CD4-positive, alpha-beta T cell treated with Interleukin-4 for 4 hours (primary cell): ENCODE measurements around the gene FAM184A.
"Not testable (repeated sequence)": the region's sequence is repeated elsewhere in the genome, so short reads cannot be mapped to it uniquely, and the experiment has no call there.

ENCODE experiments used
- DNase-seq: peaks from one replicate; pipeline ENCODE4 v3.0.0-alpha.2; 2020

FAM184A gene

DNA sequence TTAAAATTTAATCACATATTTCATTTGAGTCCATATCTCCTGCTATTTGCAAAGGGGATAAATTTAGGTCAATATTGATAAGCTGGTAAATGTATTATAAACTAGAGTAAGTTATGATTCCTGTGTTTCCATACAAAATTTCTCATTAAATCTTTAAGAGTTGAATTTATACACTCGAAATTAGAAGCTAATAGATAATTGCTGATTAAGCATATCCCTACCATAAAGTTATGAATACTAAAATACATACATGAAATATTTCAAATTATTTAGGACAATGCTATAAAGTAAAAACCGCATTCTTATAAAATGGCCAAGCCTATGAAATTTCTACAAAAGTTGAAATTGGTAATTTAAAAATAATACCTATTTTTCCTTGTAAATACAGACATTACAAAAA is 71.5 kb downstream of the FAM184A start:
- no peak for DNase-seq

DNA sequence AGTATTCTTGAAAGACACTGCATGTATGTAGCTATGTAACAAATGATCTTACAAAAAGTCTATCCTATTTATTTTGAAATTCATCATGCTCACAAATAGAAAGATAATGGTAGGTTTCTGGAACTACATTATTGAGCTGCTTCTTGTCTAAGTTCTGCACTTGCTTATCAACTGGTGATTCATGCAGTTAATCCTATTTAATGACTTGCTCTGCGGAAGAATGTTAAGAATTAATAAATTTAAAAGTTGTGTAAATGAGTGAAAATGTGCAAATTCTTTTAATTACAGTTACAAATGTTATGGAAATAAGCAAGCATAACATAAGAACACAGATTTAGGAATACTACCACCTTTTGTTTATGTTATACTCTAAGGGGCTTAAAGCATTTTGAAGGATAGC is 76.4 kb downstream of the FAM184A start:
- no peak for DNase-seq

DNA sequence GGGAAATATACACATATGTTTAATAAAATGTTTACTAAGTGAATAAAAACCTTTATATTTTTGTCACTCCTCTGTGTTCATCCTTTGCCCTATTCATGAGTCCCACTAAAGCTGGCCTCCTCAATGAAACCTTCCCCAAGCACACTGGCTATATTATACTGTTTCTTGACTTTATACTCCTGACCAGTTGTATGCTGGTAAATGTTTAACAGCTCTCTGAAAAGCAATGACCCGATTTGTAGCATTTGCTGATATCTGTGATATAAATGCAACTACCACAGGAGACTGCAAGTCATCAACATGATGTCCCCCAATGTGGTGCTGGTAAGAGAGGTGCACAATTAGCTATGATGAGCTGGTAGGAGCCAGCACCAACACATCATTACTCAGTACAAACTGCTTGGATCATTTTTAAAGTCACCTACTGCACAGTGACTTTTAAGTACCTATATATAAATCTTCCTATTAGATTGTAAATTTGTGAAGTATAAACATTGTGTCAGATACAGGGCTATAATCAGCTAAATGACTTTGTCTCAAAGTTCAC is 78.9 kb downstream of the FAM184A start:
- no peak for DNase-seq

DNA sequence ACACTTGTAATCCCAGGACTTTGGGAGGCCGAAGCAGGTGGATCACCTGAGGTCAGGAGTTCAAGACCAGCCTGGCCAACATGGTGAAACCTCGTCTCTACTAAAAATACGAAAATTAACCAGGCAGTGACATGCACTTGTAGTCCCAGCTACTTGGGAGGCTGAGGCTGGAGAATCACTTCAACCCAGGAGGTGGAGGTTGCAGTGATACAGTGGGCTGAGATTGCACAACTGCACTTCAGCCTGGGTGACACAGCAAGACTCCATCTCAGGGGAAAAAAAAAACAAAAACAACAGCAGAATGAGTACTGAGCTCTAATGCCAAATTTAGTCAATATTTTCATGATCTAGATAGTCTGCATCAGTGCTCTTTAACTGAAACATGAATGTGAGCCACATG is 81.0 kb downstream of the FAM184A start:
- not testable (repeated sequence) for DNase-seq

DNA sequence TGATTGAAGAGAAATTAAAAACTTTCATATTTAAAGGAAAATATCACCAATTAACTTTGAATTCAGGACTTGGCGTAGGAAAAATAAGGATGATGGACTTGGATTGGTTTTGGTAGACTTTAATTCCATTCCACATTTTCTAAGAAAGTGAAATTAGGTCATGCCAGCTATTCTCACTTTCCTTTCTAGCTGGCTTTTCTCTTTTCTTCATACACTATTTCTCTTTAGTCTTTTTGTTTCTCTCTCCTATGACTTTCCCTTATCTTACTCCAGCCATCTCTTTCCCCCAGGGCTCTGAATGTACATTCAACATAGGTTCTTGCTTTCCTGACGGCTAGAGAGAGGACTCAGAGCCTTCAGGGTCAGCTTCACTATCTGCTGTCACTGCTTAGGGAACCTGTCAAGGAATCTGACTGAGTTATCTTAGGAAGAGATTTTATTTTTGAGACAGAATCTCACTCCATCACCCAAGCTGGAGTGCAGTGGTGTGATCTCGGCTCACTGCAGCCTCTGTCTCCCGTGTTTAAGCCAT is 82.1 kb downstream of the FAM184A start:
- no peak for DNase-seq

DNA sequence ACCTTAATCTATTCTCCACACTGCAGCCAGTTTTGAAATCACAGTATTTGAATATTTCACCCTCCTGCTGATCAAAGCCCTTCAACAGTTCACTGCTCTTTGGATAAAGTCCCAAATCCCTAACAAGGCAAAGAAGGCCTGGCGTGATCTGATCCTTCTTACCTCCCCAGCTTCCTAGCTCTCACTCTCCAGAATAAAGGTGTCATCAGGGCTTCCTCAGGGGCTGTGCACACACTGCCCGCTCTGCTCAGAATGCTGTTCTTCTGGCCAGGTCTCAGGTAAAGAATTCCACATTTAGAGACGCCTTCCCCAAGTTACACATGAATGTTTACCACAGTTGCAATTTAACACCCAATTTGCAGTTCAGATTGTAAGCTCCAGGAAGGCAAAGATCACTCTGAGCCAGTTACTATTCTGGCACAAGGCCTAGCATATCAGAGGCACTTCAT is 84.6 kb downstream of the FAM184A start:
- DNase-seq = no peak

DNA sequence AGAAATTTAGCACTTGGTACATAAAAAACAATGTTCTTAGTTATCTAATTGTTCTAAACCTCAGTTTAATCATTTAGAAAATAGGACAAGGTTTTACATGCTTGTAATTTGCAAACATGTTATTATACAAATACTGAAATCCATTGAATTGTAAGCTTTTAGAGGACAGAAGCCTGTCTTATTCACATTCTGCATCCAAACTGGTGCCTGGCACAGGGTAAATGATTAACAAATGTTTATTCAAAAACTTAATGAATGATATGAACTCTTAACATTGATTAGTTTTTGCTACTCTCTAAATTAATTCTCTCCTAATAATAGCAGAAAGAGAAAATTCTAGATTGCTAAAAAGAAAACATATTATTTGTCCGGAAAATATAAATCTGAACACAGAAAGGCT is 85.1 kb downstream of the FAM184A start:
- DNase-seq = no peak

DNA sequence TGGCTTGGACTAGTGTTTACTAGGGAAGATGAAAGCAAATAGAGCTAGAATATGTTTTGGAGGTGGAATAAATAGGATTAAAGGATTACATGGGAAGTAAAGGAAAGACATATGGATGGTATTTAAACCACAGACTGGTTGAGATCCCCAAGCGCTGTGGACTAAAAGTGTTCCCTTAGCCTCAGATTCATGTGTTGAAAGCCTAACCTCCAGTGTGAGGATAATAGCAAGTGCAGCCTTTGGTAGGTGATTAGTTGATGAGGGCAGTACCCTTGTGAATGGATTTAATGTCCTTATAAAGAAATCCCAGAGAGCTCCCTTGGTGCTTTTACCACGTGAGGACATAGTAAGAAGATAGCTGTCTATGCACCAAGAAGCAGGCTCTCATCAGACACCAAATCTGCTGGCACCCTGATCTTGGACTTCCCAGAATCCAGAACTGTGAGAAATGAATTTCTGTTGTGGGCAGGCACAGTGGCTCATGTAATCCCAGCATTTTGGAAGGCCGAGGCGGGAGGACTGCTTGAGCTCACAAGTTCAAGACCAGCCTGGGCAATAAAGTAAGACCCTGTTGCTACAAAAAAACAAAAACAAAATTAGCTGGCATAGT is 86.2 kb downstream of the FAM184A start:
- DNase-seq = no peak

DNA sequence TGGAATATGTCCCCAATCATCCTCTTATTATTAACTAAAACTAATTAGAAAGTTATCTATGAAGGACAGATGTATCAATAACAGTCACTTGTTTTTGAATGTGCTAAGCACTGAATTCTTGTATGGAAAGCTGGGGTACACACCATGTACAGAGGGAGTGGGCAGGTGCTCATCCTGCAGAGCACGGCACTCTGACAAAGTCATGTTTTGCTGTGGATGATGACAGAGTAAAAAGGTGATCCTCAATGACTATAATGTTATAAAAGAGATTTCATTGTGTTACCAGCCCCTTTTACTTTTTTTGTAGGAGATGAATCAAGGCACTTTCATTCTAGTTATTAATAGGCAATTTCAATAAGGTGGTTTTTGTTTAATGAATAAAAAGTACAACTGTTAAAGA is 92.2 kb downstream of the FAM184A start:
- no peak for DNase-seq

DNA sequence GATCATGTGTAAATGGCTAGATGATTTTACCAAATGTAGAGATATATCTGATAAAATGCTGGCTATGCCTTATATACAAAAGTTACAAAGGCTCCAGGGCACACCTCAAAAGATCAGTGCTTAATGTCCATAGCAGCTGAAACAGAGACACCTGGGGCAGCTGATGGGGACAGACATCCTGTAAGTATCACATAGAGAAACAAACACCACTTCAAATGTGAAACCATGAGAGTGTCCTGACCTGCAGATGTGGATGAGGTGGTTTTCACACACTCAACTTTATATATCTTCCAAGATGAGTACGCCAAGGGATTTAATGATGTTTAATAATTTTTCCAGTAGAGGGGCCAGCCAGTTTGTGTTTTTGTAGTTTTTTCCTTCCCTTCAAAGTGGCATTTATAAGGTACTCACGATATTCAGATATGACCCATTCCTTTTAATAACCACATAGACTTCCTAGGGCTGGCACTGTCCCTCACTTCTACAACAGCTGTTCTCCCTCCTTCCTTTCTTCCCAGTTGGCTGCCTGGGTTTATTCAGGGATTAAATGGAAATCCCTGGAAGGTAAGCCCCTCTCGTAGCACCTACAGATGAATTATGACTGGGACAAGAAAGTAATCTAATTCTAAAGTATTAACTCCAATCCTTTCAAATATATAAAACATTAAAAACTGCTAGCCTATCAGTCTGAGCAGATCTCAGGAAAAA is 93.2 kb downstream of the FAM184A start:
- no peak for DNase-seq

DNA sequence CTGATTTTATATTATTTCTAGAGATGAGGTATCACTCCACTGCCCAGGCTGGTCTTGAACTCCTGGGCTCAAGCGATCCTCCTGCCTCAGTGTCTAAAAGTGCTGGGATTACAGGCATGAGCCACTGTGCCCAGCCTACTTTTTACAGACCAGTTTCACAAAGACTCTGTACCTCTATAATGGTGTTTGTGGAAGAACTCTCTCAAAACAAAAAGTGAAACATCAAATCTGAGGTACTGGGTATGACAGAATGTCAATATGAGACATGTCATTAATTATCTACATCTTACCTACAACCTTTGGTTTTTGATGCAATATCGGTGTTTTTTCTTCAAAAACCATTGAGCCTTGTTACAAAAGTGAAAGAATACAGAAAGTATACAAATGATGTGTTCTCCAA is 94.1 kb downstream of the FAM184A start:
- DNase-seq = no peak

DNA sequence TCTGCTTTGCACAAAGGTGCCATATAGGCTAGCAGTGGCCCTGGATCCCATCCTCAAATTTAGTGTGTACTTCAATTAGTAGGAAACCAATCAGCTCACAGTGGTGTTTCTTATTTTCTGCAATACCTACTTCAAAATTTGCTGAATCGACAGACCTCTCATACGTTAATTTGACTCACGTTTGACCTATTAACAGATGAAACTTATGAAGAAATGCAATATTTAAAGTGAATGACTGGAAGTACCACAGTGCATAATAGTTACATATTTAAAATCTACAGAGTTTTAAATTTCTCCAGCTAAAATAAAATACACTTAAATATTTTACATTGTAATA is 95.9 kb downstream of the FAM184A start:
- DNase-seq = no peak

DNA sequence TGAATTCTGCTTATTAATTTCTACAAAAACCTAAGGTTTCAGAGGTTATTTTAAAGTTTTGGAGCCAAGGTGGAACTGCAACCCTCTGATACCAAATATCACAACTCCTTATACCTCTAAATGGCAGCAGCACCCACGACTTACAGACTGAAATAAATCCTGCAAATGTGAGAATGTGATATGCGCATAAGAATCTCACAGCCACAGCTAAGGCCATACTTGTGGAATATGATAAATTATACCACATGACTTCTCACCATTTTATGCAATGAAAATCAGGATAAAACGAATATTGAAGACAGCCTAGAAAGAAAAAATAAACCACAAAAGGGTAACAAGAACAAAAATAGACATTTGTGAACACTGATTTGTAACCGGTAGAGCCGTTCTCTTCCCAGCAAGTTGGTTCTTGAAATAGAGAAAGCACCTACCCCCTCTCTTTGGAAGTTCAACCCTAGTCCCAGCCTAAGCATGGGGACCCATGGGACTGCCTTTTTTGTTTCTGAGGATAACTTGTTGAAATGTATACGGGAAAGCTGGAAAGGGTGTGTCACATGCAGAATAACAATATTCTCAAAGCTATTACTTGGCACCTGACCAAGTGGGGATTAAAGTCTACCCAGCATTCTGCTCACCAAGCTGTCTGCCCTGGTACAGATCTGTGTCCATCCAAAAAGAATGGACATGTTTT is 96.4 kb downstream of the FAM184A start:
- DNase-seq = no peak

DNA sequence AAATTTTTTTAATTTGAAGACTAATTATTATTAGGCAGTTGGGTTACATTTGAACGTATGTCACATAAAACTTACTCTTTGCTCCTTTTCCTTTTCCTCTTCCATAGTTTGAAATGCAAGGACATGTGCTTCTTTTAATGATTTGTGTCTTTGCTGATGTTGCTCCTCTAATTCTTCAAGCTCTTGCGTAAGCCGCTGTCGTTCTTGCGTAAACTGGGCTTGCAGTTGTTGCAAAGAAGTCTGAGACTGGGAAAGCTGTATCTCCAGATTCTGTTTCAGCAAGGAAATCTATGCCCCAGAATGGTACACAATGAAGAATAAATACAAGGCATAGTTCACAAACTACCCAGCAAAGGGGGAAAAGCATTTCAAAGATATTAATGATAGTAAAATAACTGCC is 98.4 kb downstream of the FAM184A start:
- no peak for DNase-seq

DNA sequence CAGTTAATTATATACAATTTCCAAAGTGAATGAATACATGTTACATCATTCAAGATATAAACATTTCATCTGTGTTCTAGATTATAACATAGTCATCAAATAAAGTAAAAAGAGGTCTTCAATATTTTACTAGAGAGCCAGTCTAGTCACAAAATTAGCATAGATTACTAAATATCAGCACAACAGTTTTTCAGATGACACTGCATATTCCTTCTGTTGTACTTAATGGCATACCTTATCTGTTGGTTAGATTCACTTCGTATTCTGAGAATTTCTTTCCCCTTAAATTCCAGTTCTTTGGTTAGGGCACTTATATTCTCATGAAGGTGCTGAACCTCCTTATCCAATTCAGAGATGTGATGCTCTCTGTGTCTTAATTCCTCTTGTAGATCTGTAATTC is 103.7 kb downstream of the FAM184A start:
- no peak for DNase-seq

DNA sequence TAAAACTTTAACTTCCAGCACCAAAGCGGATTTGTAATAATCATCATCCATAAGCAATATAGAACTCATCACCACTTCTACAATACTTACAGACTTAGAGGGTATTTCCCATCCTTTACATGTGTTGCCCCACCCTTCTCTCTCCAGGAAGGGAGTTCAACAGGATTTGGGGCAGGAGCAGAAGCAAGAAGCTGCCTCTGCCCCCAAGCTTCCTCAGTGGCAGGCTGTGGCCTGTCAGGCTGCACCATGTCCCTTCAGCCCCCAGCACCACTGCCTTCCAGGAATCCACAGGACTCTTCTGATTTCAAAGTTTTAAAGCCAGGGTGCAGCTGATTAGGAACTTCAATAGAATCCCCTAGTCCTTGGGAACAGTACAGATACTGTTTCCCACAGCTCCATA is 106.8 kb downstream of the FAM184A start:
- no peak for DNase-seq

DNA sequence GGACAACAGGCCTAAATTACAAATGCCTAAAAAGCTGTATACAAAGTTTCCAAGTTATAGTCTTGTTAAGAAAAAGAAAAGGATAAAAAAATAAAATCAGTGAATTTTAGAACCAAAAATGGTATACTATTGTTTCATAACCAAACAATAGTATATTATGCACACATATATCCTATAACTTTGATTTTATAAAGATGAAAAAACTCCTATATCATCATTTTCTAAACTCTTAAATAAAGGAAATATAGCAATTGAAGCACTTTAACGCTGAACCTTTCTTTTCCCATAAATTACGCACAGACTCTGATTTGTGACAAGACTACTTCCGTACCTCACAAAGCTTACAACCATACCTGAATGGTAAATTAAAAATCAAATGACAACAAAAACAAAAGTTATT is 107.6 kb downstream of the FAM184A start:
- DNase-seq = no peak

DNA sequence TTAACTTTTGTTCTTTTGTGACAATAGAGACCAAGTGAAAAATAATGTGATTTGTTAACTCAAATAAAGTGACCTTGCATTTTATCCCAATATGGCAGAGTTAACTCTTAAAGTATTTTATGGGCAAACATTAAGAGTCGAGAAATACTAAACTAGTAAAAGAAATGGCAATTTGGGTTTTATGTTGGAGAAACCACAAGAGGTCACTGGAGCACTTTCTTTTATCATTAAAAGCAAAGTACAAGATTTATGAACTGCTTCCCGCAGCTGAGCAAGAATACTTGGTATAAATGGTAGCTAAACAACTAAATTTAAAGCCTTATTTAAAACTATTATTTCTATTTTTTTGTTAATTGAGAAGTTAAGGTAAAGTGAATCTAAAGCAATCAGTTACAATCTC is 110.0 kb downstream of the FAM184A start:
- no peak for DNase-seq

DNA sequence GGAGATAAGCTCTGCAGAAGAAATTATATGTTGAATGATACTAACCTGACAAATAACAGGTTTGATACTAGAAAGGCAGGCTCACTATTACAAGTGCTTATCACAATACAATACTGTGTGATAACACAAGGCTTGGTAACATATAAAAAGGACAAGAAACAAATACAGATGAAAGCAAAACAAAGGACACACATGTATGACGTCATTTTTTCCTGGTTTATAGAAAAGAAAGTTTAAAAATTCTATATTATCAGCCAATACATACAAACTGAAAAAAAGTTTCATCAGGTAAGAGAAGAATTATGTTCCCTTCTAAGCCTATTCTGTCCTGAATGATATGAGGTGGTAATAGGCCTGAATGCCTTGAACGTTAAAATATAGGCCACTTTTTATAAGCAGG is 111.2 kb downstream of the FAM184A start:
- no peak for DNase-seq

DNA sequence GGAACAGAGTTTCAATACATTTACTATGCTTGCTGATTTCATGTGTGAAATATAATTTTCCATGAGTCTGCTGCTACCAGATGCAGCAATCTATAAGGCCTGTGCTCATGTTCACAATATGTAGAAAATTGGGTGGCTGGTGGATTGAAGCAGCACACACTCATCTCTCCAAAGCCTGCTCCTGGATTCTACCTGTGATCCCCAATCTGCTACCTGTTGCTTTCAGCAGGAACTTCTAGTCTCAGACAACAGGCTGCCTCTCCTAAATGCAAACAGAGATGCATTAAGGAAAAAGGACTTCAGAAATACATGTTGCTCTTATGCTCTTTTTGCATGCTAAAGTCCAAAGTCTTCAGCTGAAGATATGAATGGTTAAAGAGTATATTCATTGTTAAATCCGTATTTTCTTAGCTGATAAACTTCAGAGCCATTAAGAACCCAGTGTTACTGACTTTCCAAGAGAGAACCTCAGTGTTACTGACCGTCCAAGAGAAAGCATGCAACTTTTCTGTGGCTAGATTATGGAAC is 112.6 kb downstream of the FAM184A start:
- no peak for DNase-seq

DNA sequence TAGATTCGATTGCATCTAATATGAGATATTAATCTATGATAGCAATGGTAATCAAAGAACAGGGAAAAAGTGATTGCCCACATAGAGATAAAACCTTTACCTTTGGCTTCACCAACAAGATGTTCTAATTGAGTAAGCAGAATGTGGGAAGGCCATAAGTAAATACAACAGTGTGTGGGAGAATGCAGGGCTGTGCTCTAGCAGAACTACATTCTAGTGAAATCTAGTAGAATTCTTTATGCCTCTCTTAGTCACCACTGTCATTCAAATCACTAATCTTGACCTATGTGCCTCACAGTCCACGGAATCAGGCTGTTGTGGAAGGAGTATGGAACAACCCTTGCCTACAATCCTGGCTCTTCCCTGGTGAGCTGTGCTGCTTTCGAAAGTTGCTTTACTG is 113.1 kb downstream of the FAM184A start:
- DNase-seq = no peak

DNA sequence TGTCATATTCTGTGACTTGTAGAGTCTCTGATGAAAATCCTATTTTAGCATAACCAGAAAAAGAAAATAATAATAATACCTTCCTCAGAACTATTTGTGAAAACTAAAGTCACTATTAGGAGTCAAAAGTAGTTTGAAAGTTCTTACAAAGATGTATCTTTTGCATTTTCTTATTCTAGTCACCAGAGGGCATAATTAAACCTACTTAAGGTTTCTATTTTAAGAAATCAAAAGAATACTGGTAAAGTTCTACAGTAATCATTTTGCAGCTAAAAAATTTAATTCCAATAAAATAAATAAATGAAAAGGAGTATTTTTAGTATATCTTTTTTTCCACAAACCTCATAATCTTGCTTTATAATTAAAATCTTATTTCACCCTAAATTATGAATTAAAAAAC is 115.5 kb downstream of the FAM184A start:
- peak; percentile 8 for DNase-seq

DNA sequence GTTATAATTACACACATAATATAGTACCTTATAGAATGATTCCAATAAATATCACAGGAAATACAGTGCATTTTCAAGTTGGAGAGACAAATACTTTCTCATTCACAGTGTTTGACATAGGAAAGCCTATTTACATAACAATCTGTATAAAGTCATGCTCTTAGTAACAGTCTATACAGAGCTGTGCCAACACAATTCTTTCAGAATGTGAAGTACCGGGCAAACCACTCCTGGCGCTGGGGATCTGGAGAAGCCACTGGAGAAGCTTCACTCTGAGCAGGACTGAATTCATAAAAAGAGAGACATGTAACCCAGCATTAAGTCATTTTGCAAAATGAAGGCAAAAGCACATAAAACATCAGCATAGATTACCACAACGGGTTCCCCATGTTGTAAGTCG is 118.6 kb downstream of the FAM184A start:
- DNase-seq = no peak

DNA sequence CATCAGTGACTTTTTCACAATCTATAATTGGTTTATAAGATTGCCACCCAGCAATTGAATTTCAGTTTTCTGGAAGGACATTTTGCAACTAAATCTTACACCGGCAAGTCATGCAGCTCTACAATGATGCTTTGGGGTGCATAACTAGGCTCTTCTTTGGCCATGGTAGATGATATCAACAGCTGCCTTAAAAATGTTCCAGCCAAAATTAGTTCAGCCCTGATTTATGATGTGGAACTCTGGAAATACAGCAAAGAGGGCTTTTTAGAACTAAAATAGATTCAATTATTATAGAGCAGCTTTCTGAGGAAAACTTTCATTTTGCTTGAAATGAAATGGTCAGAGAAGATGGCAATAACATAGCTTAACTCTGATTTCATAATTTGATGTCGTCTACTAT is 125.1 kb downstream of the FAM184A start:
- DNase-seq = no peak
